Epithelial cell of esophagus (primary cell): ENCODE results near the gene WIPF2.
A peak's percentile ranks its signal among the peaks of the same experiment; 100 is the strongest.

Experiments used
- DNase-seq: peaks from one replicate; pipeline ENCODE4 v3.0.0; 2010; ENCODE audit warnings: low read depth
- H3K4me3 ChIP-seq: 2 replicates; pipeline ENCODE4 v1.5.1; 2011; ENCODE audit warnings: mild to moderate bottlenecking, low read length, control low read depth
- CTCF ChIP-seq: IDR thresholded peaks from 2 replicates; pipeline ENCODE4 v1.5.1; 2011; ENCODE audit warnings: low read depth, mild to moderate bottlenecking, low read length, control low read depth, inconsistent platforms; ENCODE audit not compliant: insufficient read depth; ENCODE audit errors: missing control alignments

WIPF2 gene

GRCh38 chr17:40241252-40241834 lies 22.2 kb downstream of the WIPF2 start:
- H3K4me3 ChIP-seq = no peak overlapping the region
- no peak for TF ChIP-seq CTCF
- no peak for DNase-seq

DNA sequence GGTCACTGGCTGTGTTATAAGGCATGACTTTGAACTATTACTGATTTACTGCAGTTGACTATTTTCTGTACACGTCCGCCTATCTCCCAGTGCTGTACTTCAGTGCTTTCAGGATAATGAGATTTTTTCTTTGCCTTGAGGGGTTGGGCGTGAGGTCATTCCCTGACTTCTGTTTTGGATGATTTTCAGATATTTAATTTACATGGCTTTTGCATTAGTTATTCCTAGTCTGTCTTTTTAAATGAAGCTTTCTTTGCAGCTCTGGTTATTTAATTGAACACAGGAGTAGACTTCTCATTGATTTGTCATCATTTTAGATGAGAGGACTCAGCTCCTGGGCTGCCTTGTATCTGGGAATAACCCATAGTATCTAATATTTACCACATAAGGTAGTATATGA lies 23.7 kb downstream of the WIPF2 start:
- H3K4me3 ChIP-seq = no peak overlapping the region
- no peak for TF ChIP-seq CTCF
- no peak for DNase-seq

GRCh38 chr17:40243761-40244160 lies 24.7 kb downstream of the WIPF2 start:
- TF ChIP-seq CTCF = no peak
- no peak for DNase-seq
- no peak overlapping the region for H3K4me3 ChIP-seq

DNA sequence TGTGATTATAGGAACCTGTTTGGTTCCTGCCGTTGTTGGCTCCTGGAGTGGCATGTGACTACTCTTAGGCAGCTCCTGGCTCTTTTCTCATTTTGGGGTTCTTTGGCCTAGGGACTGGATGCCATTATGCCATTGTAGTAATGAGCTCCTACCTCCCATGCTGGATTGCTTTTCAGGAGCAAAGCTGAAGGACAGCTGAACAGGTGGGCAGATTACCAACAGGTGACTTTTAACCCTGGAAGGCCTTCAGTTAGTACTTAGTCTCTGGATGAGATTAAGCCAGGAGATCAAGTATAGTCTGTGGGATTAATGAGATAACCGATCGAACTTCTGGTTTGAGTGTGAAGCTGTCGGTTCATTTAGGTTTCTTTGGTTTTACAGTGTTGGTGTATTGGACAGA lies 25.2 kb downstream of the WIPF2 start:
- DNase-seq = no peak
- no peak overlapping the region for H3K4me3 ChIP-seq
- no peak for TF ChIP-seq CTCF

- DNase-seq = no peak
- no peak overlapping the region for H3K4me3 ChIP-seq
- no peak for TF ChIP-seq CTCF
These were observed 28.9 kb downstream of the WIPF2 start for GRCh38 chr17:40247926-40248495.

DNA sequence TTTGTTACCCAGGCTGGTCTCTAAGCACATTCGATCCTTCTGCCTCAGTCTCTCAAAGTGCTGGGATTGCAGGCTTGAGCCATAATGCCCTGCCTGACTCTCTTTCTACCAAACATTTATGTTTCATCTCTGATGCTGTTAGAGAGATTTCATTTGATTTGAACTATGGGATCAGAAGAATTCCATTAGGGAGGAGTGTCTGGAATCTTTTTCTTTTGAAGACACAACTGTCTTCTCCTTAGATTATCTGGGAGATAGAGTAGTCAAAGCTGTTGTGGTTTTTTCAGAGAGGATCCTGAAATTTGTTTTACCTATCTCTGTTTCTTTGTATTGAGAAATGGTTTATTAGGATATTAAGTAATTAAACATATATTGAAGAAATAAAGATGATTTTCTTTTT lies 29.4 kb downstream of the WIPF2 start:
- no peak for DNase-seq
- TF ChIP-seq CTCF = no peak
- no peak overlapping the region for H3K4me3 ChIP-seq

GRCh38 chr17:40251576-40251975 lies 32.5 kb downstream of the WIPF2 start:
- TF ChIP-seq CTCF = no peak
- peak; percentile 51 for DNase-seq
- no peak overlapping the region for H3K4me3 ChIP-seq
